GM03348 (cell line): ENCODE measurements around the gene ANGPT4.
A peak's percentile ranks its signal among the peaks of the same experiment; 100 is the strongest.
"Not testable (repeated sequence)": the region's sequence is repeated elsewhere in the genome, so short reads cannot be mapped to it uniquely, and the experiment has no call there.

Experiments used
- DNase-seq: peaks from one replicate; pipeline ENCODE4 v3.0.0; 2012; ENCODE audit warnings: low spot score

Gene ANGPT4

DNA sequence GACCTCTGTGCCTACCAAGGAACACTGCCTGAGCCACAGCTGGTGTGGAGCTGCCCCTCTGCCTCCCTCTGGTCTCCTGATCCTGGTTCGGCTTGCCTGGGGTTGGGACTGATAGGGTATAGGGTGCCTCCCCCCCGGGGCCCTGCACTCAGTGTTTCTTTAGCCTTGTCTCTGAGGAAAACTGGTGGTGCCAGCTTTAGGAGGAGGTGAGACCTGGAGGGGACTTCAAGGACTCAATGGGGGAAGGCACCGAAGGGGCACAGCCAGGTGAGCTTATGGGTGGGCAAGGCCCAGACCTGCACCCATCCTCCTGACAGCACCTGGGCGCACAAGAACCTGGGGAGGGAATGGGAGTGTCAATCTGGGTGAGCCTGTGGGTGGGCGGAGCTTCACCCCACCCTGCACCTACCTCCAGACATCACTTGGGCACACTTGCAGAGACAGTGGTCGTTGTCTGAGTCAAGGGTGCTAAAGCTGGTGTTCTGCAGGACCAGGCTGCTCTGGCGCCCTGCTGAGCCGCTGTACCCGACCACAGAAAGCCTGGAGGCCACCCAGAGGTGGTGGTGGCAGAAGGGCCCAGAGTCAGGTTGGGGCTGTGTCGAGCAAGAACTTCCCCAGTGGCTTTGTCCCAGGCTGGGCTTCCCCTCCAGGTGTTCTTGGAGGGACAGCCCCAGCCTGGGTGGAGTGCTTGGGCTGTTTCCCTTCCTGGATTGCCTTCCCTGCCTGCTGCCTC lies 42.1 kb downstream of the ANGPT4 start:
- DNase-seq = no peak

DNA sequence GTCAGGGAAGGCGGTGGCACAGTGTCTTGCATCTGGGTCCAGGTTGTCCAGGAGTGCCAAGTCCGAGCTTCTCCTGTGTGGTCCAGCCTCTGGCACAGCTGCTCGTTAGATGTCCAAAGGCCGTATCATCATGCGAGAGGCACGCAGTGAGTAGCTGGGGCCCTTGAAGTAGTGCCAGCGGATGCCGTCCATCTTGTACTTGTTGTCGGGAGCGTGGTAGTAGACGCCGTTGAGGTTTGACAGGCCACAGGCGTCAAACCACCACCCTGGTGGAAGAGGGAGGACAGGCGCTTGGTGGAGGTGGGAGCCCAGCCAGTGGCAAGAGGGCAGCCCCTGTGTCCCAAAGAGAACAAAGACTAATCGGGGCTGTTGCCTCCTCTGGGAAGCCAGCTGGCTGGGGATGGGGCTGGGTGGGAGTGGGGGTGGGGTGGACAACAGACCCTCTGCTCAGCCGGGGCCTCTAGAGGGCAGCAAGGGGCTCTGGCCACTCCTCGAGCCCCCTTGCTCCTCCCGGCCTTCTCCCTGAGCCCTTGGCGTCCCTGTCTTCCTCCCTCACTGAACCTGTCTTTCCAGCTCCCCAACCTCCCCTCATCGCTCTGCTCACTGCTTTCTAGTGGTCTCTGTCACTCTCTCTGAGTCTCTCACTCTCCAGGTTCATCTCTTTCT lies 43.1 kb downstream of the ANGPT4 start:
- DNase-seq = no peak

DNA sequence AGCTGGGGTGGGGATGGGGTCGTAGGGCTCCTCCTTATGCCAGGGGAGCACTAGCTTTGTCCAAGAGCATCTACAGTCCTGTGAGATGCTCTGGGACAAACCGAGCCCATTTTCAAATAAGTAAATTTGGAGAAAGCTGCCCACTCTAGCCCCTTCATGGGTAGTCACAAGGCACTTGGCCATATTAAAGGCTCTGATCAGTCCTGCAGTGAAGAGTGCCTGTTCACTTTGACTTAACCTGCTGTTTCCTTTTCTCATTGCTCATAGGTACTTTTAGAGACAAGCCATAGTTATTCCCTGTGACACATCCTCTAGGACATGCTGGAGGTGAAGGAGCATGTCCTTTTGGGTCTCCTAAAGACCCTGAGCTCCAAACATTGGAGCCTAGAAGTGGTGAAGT lies 44.2 kb downstream of the ANGPT4 start:
- no peak for DNase-seq

DNA sequence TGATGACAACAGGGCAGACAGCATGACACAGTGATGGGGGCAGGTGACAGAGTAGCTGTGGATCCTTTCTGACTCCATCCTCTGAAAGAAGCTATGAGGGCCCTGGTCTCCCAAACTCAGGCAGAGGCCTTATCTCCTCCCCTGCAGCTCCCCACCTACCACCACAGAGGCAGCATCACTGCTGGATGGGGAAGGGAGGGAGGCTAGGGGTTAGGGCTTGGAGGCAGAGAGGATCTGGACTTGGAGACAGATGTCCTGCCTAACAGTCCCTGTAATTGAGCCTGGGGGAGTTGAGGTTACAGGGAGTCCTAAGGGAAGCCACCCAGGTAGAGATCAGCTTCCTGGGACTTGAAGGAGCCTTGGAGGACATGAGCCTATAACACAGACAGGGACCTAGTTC lies 44.7 kb downstream of the ANGPT4 start:
- DNase-seq = no peak

- no peak for DNase-seq
Measured at GRCh38 chr20:870758-871157, 45.4 kb downstream of the ANGPT4 start.

GRCh38 chr20:869606-870005 lies 46.5 kb downstream of the ANGPT4 start:
- DNase-seq = no peak

- no peak for DNase-seq
Measured at GRCh38 chr20:868279-868678, 47.9 kb downstream of the ANGPT4 start.

DNA sequence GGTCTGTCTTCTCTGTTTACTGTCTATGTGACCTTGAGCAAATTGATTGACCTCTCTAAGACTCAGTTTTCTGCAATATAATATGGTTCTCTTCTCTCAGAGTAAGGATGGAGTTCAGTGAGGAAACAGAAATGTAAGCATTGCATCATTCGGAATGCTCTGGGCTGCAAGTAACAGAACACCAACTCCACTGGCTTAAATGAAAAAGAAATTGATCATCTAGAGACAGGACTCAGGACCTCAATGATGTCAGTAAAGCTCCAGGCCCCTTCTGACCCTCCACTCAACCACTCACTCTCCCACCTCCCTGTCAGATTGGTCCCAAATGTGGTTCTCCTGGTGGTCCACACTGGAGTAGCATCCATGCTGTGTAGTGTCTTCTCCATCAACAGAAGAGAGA lies 50.7 kb downstream of the ANGPT4 start:
- no peak for DNase-seq

GRCh38 chr20:860891-861290 lies 55.2 kb downstream of the ANGPT4 start:
- DNase-seq = no peak

GRCh38 chr20:859751-860231 lies 56.3 kb downstream of the ANGPT4 start:
- peak; percentile 24 for DNase-seq

- no peak for DNase-seq
Measured at GRCh38 chr20:858011-858410, 58.1 kb downstream of the ANGPT4 start.

DNA sequence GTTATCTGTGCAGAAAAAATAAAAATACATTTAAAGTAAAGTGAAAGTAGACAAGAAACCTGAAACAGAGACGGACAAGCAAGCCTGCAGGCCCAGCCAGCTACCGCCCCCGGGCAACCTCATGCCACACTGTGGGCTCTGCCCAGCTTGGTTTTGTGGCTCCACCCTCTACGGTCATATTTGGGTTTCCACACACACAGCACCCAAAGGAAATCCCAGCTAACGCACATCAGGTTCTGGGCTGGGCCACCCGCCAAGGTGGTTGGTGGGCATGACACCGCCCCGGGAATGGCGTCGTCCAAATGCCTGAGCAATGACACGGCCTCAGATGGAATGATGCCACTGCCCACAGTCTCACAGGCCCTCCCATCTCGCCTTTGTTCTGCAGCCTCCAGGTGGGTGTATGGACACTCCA lies 59.8 kb downstream of the ANGPT4 start:
- peak; percentile 81 for DNase-seq

DNA sequence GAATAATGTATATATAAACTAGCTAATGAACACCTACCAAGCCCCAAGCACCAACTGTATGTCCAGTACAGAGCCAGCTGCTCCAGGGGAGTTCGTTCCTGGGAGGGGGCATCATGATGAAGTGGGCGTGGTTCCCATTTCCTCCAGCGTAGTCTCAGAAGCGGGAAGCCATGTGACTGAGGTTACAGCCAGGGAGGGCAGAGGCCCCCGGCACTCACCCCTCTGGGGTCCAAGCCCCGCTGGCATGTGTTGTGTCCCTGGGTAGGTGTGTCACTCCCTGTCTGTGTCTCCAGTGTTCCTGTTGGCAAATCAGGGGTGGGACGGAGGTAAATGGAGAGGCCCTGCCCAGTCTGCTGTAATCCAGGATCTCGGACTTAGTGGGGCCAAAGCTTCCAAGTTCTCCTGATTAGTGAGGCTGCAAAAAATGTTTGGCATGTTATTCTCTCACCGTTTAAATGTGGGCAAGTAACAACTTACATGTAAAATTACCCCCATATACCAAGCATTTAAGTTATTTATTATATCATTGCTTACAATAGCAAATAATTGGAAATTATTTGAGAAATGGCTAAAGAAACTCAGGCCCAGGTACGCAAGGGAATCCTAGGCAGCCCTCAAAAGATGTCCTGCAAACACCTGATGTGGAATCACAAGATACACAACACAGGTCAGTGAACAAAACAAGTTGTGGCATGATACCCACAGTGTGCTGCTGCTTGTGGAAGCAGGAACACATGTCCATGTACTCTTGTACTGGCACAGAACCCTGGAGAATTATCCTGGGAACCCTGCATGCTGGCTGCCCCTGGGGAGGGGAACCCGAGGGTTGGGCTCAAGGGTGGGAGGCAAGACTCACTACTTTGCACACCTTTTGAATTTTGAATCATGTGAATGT lies 60.4 kb downstream of the ANGPT4 start:
- DNase-seq = no peak

DNA sequence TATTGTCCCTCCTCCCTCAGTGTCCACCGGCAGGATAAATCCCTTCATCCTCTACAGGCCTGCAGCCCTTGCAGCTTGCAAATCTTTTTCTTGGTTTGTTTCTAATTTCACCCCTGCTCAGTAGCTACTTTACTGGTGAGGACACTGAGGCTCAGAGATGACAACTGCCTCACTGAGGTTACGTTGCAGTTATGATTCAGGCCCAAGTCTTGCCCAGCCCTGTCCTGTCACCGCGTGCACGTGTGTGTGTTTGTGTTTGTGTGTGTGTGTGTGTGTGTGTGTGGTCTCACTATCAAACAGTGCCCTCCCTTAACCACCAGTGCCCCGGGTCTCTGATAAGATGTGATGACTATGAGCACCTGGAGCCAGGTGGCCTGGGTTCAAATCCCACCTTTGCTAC lies 61.5 kb downstream of the ANGPT4 start:
- DNase-seq = no peak

GRCh38 chr20:853406-853996 lies 62.6 kb downstream of the ANGPT4 start:
- no peak for DNase-seq

- not testable (repeated sequence) for DNase-seq
Measured at GRCh38 chr20:848731-849130, 67.4 kb downstream of the ANGPT4 start.

GRCh38 chr20:848193-848592 lies 67.9 kb downstream of the ANGPT4 start:
- DNase-seq = no peak

DNA sequence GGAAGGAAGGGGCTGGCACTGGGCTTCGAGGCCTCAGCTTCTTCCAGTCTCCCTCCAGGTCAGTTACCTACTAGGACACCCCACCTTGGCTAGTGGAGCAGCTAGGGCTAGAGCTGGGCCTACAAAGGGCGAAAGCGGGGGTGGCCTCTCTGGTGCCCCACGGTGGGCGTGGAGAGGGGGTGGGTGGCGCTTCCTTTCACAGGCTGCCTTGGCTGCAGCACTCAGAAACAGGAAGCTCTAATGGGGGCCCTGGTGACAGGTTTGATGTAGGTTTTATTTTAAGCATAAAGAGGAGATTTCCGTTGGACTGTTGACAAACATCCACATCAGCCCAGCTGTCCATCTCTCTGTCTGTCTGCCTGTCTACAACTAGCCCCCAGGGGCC lies 69.2 kb downstream of the ANGPT4 start:
- no peak for DNase-seq

DNA sequence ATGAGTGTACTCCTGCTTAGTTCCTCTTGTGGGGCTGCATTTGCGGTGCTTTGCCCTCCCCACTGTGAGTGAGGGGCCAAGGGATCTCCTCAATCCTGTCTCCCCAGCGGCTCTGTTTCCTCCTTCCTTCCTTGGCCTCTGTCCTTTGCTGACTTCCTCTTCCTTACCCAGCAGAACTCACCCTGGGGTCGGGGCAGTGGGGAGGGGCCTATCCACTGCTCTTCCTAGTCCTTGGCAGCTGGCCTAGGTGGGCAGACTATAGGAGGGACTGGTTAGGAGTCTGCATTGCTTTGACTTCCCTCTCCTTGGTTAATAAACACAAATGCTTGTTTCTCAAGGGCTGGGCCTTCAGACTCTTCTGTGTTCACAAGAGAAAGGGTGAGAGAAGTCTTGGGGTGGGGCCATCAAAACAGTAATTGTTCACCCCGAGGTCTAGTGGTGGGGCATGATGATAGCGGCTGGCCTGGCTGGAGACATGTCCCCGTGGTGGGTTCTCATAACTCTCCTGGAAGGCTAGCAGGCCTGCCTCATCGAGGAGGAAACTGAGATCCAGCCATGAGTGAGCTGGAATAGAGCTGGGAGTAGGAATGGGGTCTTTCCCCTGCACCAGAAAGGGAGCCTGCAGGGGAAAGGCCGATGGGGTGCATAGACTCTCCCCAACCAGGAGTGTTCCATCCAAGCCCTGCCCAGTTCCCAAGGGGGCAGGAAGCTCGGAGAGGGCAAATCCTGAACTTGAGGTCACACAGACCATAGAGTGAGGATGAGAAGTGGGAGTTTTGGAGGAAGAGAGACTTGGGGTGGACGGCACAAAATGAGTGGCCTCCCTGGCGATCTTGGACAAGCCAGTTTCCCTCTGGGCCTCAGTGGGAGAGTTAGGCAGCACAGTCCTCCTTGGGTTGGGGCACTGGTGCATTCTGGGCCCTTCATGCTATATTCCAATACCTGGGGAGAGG lies 69.9 kb downstream of the ANGPT4 start:
- DNase-seq = no peak

DNA sequence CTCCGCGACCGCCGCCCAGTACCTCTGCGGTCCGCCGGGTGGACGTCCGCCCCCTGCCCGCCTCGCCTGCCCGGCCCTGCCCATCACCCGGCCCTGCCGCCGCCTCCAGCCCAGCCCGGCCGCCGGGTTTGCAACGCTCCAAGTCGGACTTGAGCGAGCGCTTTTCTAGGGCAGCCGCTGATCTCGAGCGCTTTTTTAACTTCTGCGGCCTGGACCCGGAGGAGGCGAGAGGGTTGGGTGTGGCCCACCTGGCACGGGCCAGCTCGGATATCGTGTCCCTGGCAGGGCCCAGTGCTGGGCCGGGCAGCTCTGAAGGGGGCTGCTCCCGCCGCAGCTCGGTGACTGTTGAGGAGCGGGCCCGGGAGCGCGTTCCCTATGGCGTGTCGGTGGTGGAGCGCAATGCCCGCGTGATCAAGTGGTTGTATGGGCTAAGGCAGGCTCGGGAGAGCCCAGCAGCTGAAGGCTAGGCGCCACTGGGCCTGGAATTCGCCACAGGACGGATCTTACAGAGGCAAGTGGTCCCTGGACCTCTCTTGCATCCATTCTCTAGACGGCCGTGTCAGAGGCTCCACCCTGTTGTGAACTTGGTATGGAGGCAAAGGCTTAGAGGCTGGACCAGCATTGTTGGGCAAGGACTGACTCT lies 70.8 kb downstream of the ANGPT4 start:
- no peak for DNase-seq
